ENCODE data around the gene CFAP97D2.
A peak's percentile ranks its signal among the peaks of the same experiment; 100 is the strongest.
"Not testable (repeated sequence)": the region's sequence is repeated elsewhere in the genome, so short reads cannot be mapped to it uniquely, and the experiment has no call there.

Gene CFAP97D2

DNA sequence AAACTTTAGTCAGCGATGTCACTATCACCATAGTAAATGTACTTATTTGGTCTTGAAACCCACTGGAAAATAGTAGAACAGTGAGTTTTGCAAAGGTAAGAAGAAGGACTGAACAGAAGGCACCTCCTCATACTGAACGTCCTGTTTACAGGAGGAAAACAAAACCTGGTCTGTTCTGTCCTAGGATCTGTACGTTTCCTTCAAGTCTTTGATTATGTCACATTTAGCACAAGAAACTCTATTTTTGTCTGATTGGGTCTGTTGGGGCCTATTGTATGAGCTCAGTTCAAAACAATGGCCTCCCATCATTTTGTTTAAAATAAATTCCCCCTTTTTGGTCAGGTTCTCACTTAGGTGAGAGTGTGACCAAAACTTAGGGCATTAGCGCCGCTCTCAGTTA, 11.2 kb upstream of the CFAP97D2 start:
- TF ChIP-seq JUND (IDR thresholded peaks at IDR 0.05; ENCODE audit: low read depth), result no peak
- DNase-seq (ENCODE audit: low read depth in 1 of 2, low spot score in 1 of 2), result no peak
- in situ Hi-C loops (cut with HindIII; ENCODE audit: low pct_unique_long_range_greater_than_20kb, low sequenced_read_pairs), result no loop called here

GRCh38 chr13:114173272-114173671, 5.8 kb upstream of the CFAP97D2 start:
- no peak for TF ChIP-seq JUND (IDR thresholded peaks at IDR 0.05; ENCODE audit: low read depth)
- no peak for DNase-seq (ENCODE audit: low read depth in 1 of 2, low spot score in 1 of 2)
- in situ Hi-C loops (cut with HindIII; ENCODE audit: low pct_unique_long_range_greater_than_20kb, low sequenced_read_pairs), result no loop called here

GRCh38 chr13:114173745-114174144, 5.3 kb upstream of the CFAP97D2 start:
- TF ChIP-seq JUND (IDR thresholded peaks at IDR 0.05; ENCODE audit: low read depth), result no peak
- in situ Hi-C loops (cut with HindIII; ENCODE audit: low pct_unique_long_range_greater_than_20kb, low sequenced_read_pairs), result no loop called here
- DNase-seq (ENCODE audit: low read depth in 1 of 2, low spot score in 1 of 2), result no peak

GRCh38 chr13:114174529-114174961, 4.5 kb upstream of the CFAP97D2 start:
- in situ Hi-C loops (cut with HindIII; ENCODE audit: low pct_unique_long_range_greater_than_20kb, low sequenced_read_pairs), result no loop called here
- TF ChIP-seq JUND (IDR thresholded peaks at IDR 0.05; ENCODE audit: low read depth), result no peak
- no peak for DNase-seq (ENCODE audit: low read depth in 1 of 2, low spot score in 1 of 2)

GRCh38 chr13:114176359-114176902, 2.6 kb upstream of the CFAP97D2 start:
- DNase-seq (ENCODE audit: low read depth in 1 of 2, low spot score in 1 of 2); in situ Hi-C loops (cut with HindIII; ENCODE audit: low pct_unique_long_range_greater_than_20kb, low sequenced_read_pairs): not testable (repeated sequence)

GRCh38 chr13:114177245-114178010, 1.6 kb upstream of the CFAP97D2 start:
- in situ Hi-C loops (cut with HindIII; ENCODE audit: low pct_unique_long_range_greater_than_20kb, low sequenced_read_pairs), result no loop called here
- DNase-seq (ENCODE audit: low read depth in 1 of 2, low spot score in 1 of 2), result peak in 1 of 2 experiments; percentile 20
- TF ChIP-seq JUND (IDR thresholded peaks at IDR 0.05; ENCODE audit: low read depth), result no peak

- no peak for DNase-seq (ENCODE audit: low read depth in 1 of 2, low spot score in 1 of 2)
Observed at GRCh38 chr13:114185182-114185971, 6.3 kb downstream of the CFAP97D2 start.

GRCh38 chr13:114194853-114195252, 15.8 kb downstream of the CFAP97D2 start:
- no peak for TF ChIP-seq JUND (IDR thresholded peaks at IDR 0.05; ENCODE audit: low read depth)
- no peak for DNase-seq (ENCODE audit: low read depth in 1 of 2, low spot score in 1 of 2)
- in situ Hi-C loops (cut with HindIII; ENCODE audit: low pct_unique_long_range_greater_than_20kb, low sequenced_read_pairs), result no loop called here

More at GRCh38 chr13:114185182-114185971, 6.3 kb downstream of the CFAP97D2 start:
- in situ Hi-C loops (cut with HindIII; ENCODE audit: low pct_unique_long_range_greater_than_20kb, low sequenced_read_pairs), result no loop called here
- no peak for TF ChIP-seq JUND (IDR thresholded peaks at IDR 0.05; ENCODE audit: low read depth)

DNA sequence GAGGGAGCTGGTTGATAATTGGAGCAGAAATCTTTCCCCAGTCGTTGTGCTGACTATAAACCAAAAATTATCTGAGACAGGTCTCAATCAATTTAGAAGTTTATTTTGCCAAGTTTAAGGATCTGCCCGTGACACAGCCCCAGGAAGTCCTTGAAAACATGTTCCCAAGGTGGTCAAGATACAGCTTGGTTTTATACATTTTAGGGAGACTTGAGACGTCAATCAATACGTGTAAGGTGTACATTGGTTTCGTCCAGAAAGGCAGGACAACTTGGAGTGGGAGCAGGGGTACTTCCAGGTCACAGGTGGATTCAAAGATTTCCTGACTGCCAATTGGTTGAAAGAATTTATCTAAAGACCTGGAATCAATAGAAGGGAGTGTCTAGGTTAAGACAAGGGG, 17.6 kb downstream of the CFAP97D2 start:
- no peak for DNase-seq (ENCODE audit: low read depth in 1 of 2, low spot score in 1 of 2)
- TF ChIP-seq JUND (IDR thresholded peaks at IDR 0.05; ENCODE audit: low read depth), result no peak
- in situ Hi-C loops (cut with HindIII; ENCODE audit: low pct_unique_long_range_greater_than_20kb, low sequenced_read_pairs), result no loop called here

DNA sequence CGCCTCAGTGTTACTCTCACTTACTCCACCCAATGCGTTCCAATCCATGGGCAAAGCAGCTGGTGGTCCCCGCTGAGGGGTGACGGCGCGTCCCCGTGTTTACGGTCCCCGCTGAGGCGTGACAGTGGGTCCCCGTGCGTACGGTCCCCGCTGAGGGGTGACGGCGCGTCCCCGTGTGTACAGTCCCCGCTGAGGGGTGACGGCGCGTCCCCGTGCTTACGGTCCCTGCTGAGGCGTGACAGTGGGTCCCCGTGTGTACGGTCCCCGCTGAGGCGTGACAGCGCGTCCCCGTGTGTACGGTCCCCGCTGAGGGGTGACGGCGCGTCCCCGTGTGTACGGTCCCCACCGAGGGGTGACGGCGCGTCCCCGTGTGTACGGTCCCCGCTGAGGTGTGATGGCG, 19.5 kb downstream of the CFAP97D2 start:
- no peak for DNase-seq (ENCODE audit: low read depth in 1 of 2, low spot score in 1 of 2)
- in situ Hi-C loops (cut with HindIII; ENCODE audit: low pct_unique_long_range_greater_than_20kb, low sequenced_read_pairs), result no loop called here
- TF ChIP-seq JUND (IDR thresholded peaks at IDR 0.05; ENCODE audit: low read depth), result no peak

DNA sequence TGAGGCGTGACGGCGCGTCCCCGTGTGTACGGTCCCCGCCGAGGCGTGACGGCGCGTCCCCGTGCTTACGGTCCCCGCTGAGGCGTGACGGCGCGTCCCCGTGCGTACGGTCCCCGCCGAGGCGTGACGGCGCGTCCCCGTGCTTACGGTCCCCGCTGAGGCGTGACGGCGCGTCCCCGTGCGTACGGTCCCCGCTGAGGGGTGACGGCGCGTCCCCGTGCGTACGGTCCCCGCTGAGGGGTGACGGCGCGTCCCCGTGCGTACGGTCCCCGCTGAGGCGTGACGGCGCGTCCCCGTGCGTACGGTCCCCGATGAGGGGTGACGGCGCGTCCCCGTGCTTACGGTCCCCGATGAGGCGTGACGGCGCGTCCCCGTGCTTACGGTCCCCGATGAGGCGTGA, 20.5 kb downstream of the CFAP97D2 start:
- DNase-seq (ENCODE audit: low read depth in 1 of 2, low spot score in 1 of 2); in situ Hi-C loops (cut with HindIII; ENCODE audit: low pct_unique_long_range_greater_than_20kb, low sequenced_read_pairs): not testable (repeated sequence)

DNA sequence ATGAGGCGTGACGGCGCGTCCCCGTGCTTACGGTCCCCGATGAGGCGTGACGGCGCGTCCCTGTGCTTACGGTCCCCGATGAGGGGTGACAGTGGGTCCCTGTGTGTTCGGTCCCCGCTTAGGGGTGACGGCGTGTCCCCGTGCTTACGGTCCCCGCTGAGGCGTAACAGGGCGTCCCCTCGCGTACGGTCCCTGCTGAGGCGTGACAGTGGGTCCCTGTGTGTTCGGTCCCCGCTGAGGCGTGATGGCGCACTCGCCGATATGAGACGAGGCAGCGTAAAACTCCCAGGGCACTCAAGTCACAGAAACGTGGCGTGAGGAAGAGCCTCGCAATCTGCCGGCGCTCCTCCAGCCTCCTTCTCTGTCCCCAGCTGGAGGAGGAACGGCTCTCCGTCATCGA, 20.9 kb downstream of the CFAP97D2 start:
- DNase-seq (ENCODE audit: low read depth in 1 of 2, low spot score in 1 of 2), result no peak
- in situ Hi-C loops (cut with HindIII; ENCODE audit: low pct_unique_long_range_greater_than_20kb, low sequenced_read_pairs), result no loop called here
- no peak for TF ChIP-seq JUND (IDR thresholded peaks at IDR 0.05; ENCODE audit: low read depth)

- no peak for TF ChIP-seq JUND (IDR thresholded peaks at IDR 0.05; ENCODE audit: low read depth)
- no peak for DNase-seq (ENCODE audit: low read depth in 1 of 2, low spot score in 1 of 2)
- in situ Hi-C loops (cut with HindIII; ENCODE audit: low pct_unique_long_range_greater_than_20kb, low sequenced_read_pairs), result no loop called here
Observed at GRCh38 chr13:114200399-114200911, 21.4 kb downstream of the CFAP97D2 start.
